MV-4-11 (cell line): Measurements from ENCODE around the gene CCNE1.
"Not testable (repeated sequence)": the region's sequence is repeated elsewhere in the genome, so short reads cannot be mapped to it uniquely, and the experiment has no call there.

Experiments used
- DNase-seq: peaks from one replicate; lab custom pipeline; 2025; lab: John Stamatoyannopoulos, UW

CCNE1 gene

GRCh38 chr19:29787281-29787680 lies 24.5 kb upstream of the CCNE1 start:
- no peak for DNase-seq

GRCh38 chr19:29789007-29789406 lies 22.8 kb upstream of the CCNE1 start:
- peak; percentile 57 for DNase-seq

DNA sequence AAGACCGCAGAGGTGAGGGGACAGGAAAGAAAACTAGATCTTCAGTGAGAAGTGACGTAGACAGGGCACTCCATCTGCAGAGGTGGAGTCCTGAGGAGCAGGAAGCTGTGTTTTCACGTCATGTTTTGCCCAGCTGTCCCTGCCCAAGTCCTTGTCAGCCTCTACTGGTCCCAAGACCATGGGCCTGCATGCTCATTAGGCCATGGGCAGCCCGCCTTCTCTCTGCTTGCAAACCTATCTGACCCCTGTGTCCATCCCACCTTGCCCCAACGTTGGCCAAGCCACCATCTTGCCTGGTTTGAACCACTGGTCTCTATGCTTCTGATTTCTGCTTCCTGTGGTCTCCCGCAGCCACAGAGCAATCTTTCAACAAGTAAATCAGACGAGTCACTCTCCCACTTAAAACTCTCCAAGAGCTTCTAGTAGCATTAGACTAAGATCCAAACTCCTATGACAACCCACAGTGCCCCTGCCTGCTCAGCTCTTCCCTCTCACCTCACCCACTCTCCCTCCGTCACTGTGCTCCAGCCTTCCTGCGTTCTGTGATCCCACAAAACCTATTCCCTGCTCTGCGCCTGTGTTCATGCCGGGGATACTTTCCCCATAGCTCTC lies 18.6 kb upstream of the CCNE1 start:
- no peak for DNase-seq

DNA sequence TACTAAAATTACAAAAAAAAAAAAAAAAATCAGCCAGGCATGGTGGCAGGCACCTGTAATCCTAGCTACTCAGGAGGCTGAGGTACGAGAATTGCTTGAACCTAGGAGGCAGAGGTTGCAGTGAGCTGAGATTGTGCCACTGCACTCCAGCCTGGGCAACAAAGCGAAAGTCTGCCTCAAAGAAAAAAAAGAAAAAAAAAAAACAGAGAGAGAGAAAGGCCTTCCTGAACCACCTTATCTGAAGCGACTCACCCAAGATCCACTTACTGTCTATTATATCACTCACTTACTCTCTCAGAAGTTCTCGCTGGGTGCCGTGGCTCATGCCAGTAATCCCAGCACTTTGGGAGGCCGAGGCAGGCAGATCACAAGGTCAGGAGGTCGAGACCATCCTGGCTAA lies 17.3 kb upstream of the CCNE1 start:
- not testable (repeated sequence) for DNase-seq

DNA sequence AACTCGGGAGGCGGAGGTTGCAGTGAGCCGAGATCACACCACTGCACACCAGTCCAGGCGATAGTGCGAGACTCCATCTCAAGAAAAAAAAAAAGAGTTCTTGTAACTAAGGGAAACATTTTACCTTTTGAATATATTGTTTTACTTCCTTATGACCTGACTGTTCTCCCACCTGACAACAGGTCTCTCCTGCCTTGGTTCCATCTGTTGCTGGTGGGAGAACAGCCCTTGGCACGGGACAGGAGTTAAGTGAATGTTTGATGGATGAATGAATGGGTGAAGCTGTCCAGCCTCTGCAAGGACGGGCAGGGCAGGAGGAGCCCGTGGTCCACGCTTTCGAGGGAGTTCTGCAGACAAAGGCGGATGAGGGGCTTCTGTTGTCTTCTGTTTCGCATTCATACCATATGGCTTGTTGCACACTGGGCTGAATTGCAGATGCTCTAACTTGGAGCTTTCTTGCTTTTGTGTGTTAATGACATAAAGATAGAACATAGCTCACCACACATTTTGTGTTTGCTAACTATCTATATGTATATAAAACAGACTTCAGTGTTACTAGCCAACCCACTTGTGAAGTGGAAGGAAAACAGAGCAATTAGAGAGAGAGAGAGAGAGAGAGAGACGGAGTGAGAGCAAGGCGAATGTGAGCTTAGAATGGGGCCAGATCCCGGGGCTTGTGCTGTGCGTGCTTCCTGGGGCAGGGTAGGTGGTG lies 16.2 kb upstream of the CCNE1 start:
- no peak for DNase-seq

GRCh38 chr19:29796173-29796573 lies 15.6 kb upstream of the CCNE1 start:
- DNase-seq, result no peak

DNA sequence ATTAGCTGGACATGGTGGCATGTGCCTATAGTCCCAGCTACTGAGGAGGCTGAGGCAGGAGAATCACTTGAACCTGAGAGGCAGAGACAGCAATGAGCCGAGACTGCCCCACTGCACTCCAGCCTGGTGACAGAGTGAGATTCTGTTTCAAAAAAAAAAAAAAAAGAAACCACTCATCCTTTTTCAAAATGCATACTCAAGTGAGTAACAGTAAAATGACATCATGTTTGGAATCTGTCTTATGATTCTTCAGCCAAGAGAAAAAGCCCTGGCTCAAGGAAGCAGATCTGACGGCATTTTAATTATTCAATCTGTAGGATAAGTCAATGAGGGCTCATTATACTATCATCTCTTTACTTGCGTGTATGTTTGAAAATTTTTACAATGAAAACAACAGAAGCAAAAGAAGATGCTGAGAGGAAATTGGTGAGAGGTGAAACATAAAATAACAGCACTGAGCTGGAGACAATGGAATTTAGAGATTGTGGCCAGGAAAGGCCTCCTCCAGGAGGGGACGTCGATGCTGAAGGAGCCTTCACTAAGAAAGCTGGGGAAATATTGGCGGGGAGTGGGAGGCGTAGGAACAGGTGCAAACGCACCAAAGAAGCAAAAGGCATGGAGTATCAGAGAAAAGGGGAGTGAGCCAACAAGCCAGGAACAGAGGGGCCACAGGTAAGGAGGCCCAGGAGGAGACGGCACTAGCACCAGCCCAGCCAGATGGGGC lies 12.9 kb upstream of the CCNE1 start:
- DNase-seq, result no peak

- no peak for DNase-seq
These were observed 11.5 kb upstream of the CCNE1 start for GRCh38 chr19:29800100-29800825.

GRCh38 chr19:29803951-29804350 lies 7.8 kb upstream of the CCNE1 start:
- not testable (repeated sequence) for DNase-seq

DNA sequence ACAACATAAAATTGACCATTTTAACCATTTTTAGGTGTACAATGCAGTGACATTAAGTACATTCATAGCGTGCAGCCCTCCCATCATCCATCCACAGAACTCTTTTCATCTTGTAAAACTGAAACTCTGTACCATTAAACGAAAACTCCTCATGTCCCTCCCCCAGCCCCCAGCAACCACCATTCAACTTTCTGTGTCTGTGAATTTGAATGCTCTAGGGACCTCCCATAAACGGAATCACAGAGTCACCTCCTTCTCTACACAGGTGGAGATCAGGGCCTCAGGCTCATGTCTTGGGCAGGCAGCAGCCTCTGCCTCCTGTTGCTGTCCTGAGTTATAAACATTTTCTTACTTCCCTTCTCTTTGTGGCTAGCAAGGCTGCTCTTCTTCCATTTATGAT lies 7.3 kb upstream of the CCNE1 start:
- DNase-seq, result no peak

DNA sequence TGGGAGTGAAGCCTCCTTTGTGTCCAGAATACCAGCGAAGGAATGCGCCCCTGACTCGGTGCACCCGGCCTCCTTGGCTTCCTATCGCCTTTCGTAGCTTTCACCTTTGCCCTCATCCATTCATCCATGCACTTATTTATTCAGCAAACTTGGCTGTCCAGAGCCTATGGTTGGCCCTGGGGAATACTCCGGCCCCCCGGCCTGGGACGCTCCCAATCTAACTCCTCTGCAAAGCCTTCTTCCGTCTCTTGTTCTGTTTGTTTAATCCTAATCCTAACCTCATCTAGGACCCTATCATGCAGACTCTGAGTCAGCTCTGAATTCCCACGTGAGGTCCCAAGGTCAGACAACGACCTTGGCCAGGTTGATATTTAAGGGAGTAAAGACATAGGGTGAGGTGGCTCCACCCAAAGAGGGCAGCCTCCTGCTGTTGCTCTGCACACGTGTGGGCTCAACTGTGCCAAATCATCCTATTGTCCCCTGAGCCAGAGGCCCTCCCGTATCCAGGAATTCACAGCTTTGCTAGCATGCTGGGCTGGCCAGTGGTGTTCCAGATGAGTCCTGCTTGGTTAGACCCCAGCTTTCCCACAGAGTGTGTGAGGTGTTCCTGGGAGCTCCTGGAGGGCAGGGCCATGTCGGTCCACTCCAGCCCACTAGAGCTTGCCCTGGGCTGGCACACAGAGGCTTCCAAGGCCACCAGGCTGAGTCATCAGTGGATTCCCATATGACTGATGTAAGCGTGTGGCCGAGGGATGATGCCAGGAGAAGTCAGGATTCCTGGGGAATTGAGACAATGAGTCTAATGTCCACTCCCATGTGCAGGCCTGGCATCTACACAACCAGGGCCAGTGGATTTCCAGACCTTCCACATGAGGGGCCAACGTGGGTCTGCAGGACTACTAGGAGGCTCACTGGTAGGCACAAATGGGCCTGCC lies 6.5 kb upstream of the CCNE1 start:
- no peak for DNase-seq

- peak; percentile 59 for DNase-seq
These were observed 5.5 kb upstream of the CCNE1 start for GRCh38 chr19:29806098-29806866.

DNA sequence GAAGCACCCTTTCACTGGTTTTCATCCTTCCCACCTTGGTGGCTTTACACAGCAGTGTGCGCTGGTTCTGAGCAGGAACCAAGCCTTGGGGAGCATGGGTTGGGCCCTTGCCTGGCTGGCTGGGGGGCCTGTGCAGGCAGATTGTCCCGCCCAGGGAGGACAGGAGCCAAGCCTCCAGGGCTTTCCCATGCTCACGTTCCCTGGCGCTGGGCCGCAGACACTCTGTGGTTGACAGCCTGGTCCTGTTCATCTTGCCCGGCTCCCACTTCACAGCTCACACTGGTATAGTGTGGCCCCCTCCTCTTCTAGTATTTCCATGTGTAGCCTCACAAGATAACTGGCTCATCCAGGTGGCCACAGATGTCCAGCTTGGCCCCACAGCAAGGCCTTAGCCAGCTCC lies 4.6 kb upstream of the CCNE1 start:
- no peak for DNase-seq

GRCh38 chr19:29807870-29808405 lies 3.9 kb upstream of the CCNE1 start:
- peak; percentile 13 for DNase-seq

- no peak for DNase-seq
These were observed 1.8 kb upstream of the CCNE1 start for GRCh38 chr19:29809795-29810503.

DNA sequence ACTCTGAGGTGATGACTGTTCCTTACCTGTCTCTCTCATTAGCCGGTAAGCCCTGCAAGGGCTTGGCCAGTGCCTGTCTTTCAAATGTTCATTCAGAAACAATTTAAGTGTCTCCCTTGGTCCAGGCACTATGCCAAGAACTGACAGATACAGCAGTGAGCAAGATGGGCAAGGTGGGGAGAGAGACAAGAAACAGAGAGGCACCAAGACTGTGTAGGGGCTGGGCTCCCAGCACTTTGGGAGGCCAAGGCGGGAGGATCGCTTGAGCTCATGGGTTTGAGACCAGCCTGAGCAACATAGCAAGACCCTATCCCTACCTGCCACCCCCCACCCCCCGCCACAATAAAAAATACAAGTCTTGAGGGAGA lies 1.3 kb upstream of the CCNE1 start:
- no peak for DNase-seq

DNA sequence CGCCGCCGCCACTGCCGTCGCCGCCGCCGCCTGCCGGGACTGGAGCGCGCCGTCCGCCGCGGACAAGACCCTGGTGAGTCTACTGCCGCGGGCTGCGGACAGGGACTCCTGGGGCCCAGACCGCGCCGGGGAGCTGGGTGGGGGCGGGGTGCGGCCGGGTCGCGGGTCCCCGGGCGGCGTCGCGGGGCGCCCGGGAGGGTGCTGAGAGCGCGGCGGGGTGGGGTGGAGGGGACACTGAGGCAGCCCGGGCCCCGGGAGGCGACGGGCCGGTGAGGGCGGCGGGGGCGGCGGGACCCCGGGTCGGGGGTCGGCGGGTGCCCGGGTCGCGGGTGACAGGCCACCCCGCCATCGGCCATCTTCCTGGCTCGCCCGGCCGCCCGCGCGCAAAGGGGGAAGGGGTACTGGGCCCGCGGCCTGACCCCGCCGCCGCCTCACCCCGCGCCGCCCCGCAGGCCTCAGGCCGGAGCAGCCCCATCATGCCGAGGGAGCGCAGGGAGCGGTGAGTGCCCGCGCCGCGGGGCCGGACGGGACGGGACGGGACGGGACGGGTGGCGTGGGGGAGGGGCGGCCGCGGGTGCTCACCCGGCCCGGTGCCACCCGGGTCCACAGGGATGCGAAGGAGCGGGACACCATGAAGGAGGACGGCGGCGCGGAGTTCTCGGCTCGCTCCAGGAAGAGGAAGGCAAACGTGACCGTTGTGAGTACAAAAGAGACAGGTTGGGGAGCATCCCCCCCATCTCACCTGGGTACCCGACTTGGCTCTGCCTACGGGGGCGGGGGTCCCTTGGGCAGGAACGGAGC lies 489 bp downstream of the CCNE1 start:
- DNase-seq, result no peak

DNA sequence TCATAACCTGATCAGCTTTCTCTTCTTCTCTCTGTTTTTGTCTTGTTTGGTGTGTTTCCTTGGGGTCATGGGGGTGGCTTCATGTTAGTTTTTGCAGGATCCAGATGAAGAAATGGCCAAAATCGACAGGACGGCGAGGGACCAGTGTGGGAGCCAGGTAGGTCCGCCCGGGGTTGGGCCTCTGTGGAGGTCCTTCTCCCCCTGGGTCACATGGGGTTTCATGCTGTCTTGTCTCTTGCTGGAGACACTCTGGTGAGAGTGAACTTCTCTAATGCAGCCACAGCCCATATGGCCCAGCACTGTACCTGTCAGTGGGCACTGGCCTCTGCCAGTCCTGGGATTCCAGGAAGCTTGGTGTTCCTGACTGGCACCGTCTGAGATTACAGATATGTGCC lies 1.1 kb downstream of the CCNE1 start:
- no peak for DNase-seq

DNA sequence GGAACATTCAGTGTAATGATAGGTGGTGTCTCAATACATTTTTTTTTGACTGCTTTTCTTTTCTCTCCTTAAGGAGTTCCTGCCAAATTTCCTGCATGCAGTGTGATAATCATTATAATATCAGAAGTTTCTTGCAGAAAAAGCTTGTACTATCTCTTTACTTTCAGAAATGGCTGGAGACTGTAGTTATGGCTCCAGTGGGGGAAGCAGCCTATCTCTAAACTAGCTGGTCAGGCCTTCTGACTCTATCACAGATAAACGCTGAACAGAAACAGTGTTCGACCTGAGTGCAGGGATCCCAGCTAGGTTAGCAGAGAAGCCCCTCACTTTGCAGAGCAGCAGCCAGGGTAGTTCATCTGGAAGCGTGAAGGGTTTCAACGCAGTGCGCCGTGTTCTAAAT lies 1.9 kb downstream of the CCNE1 start:
- no peak for DNase-seq
